Stimulated activated naive CD8-positive, alpha-beta T cell treated with anti-CD3 and anti-CD28 coated beads, Interleukin-15, Interleukin-2, amounts not matched to agents 100 U/mL and 50 U/mL, for 24 hours (primary cell): Measurements from ENCODE around the gene BLOC1S4.

Experiments
- ATAC-seq: fragments of 150-1000 bp; cut with Tn5 transposase; one replicate; pipeline ENCODE4 v1.10.0; 2021
- DNase-seq: peaks from one replicate; pipeline ENCODE4 v3.0.0; 2021

The BLOC1S4 gene

DNA sequence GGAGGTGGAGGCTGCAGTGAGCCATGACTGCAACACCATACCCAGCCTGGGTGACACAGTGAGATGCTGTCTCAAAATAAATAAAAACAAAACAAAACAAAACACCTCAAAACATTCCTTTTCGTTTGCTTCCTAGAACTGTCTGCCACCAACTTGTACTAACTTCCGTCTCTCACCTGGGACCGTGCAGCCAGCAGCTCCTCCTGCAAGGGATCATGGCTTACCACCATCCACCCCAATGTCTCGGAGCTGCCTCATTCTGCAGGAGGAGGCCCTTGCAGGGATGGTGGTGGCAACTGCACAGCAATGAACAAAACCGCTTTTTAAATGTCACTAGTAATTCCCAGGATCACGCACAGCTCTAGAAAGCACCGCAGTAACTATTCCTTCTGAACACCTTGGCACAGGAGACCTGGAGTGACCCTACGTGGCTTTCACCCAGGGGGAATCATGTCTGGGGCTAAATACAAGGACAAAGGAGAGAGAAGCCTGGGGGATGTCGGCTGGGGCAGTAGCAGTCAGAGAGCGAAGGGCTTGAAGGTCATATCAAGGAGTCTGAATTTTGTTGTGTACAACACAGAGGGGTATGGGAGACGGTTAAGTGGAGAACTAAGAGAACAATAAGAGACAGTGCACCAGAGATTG, 49.1 kb downstream of the BLOC1S4 start:
- no peak for DNase-seq
- no peak for ATAC-seq

- ATAC-seq: no peak
- no peak for DNase-seq
Observed at GRCh38 chr4:6765703-6766102, 49.7 kb downstream of the BLOC1S4 start.
